ENCODE results near the gene GDE1. TPM values are rescaled to one million over a fixed set of nuclear protein-coding genes. Genes with fewer than 3 reads are reported as not detected.

GDE1 gene
- polyA plus RNA-seq, 1 donor (not counting 4 experiments of a cell fraction or from before 2014, with no cell fraction given): 52.9 TPM

GRCh38 chr16:19488213-19488640 lies 33.7 kb downstream of the GDE1 start:
- DNase-seq (ENCODE audit: low read depth, low spot score) (no peak), FAIRE-seq (no peak)
- H3K4me3 ChIP-seq (ENCODE audit: control insufficient read depth in 2 of 3, extremely low read depth in 1 of 3, insufficient read depth in 2 of 3, low read depth in 1 of 3, low read length in 3 of 3): no peak overlapping the region
- no peak overlapping the region for H2AFZ ChIP-seq (ENCODE audit: control insufficient read depth, low read length)
- no peaks in the 10 kb centered on the region for H3K4me1 ChIP-seq (ENCODE audit: control insufficient read depth, extremely low read depth, insufficient read depth, low read length)
- H3K4me2 ChIP-seq (ENCODE audit: control insufficient read depth, extremely low read depth, insufficient read depth, low read depth, low read length): no peak overlapping the region
- no peak overlapping the region for H3K9ac ChIP-seq (ENCODE audit: control insufficient read depth, extremely low read depth, insufficient read depth, low read length)
- no peaks in the 10 kb centered on the region for H3K9me3 ChIP-seq (ENCODE audit: control insufficient read depth, low read depth, low read length)
- no peaks in the 10 kb centered on the region for H3K79me2 ChIP-seq (ENCODE audit: control insufficient read depth, insufficient read depth, low read length)
- no peak overlapping the region for H3K27ac ChIP-seq (ENCODE audit: control insufficient read depth, insufficient read depth, low read length)
- H3K27me3 ChIP-seq (ENCODE audit: control insufficient read depth, extremely low read depth, insufficient read depth, low read length): no peaks in the 10 kb centered on the region
- dilution Hi-C loops (cut with MboI; ENCODE audit: extremely low pct_ligation_motif_present, low sequenced_read_pairs): no loop called here
- TF ChIP-seq CTCF (optimal IDR thresholded peaks at IDR 0.05 in 1 of 3, IDR thresholded peaks at IDR 0.05 in 1 of 3, conservative IDR thresholded peaks at IDR 0.05 in 1 of 3; ENCODE audit: extremely low read depth in 1 of 3, insufficient read depth in 2 of 3, low read length in 3 of 3) (no peak), EZH2 (IDR thresholded peaks at IDR 0.05; ENCODE audit: low read length) (no peak)
- H3K36me3 ChIP-seq (ENCODE audit: control insufficient read depth in 2 of 2, extremely low read depth in 1 of 2, insufficient read depth in 2 of 2, low read length in 2 of 2): no peaks in the 10 kb centered on the region
- no peaks in the 10 kb centered on the region for H4K20me1 ChIP-seq (ENCODE audit: control insufficient read depth, extremely low read depth, insufficient read depth, low read length)
- no peaks in the 10 kb centered on the region for H3K9me1 ChIP-seq (ENCODE audit: control insufficient read depth, extremely low read depth, insufficient read depth, low read length)

GRCh38 chr16:19486750-19487325 lies 35.1 kb downstream of the GDE1 start:
- H3K9me3 ChIP-seq (ENCODE audit: control insufficient read depth, low read depth, low read length): no peaks in the 10 kb centered on the region
- no peak overlapping the region for H2AFZ ChIP-seq (ENCODE audit: control insufficient read depth, low read length)
- H3K27ac ChIP-seq (ENCODE audit: control insufficient read depth, insufficient read depth, low read length): no peak overlapping the region
- no peaks in the 10 kb centered on the region for H4K20me1 ChIP-seq (ENCODE audit: control insufficient read depth, extremely low read depth, insufficient read depth, low read length)
- no peaks in the 10 kb centered on the region for H3K9me1 ChIP-seq (ENCODE audit: control insufficient read depth, extremely low read depth, insufficient read depth, low read length)
- no peaks in the 10 kb centered on the region for H3K36me3 ChIP-seq (ENCODE audit: control insufficient read depth in 2 of 2, extremely low read depth in 1 of 2, insufficient read depth in 2 of 2, low read length in 2 of 2)
- no peaks in the 10 kb centered on the region for H3K27me3 ChIP-seq (ENCODE audit: control insufficient read depth, extremely low read depth, insufficient read depth, low read length)
- H3K9ac ChIP-seq (ENCODE audit: control insufficient read depth, extremely low read depth, insufficient read depth, low read length): no peak overlapping the region
- DNase-seq (ENCODE audit: low read depth, low spot score) (no peak), FAIRE-seq (no peak)
- TF ChIP-seq EZH2 (IDR thresholded peaks at IDR 0.05; ENCODE audit: low read length): no peak
- TF ChIP-seq CTCF (optimal IDR thresholded peaks at IDR 0.05 in 1 of 3, IDR thresholded peaks at IDR 0.05 in 1 of 3, conservative IDR thresholded peaks at IDR 0.05 in 1 of 3; ENCODE audit: extremely low read depth in 1 of 3, insufficient read depth in 2 of 3, low read length in 3 of 3): peak in 1 of 3 experiments; percentile 32
- H3K4me3 ChIP-seq (ENCODE audit: control insufficient read depth in 2 of 3, extremely low read depth in 1 of 3, insufficient read depth in 2 of 3, low read depth in 1 of 3, low read length in 3 of 3): no peak overlapping the region
- dilution Hi-C loops (cut with MboI; ENCODE audit: extremely low pct_ligation_motif_present, low sequenced_read_pairs): no loop called here
- no peak overlapping the region for H3K4me2 ChIP-seq (ENCODE audit: control insufficient read depth, extremely low read depth, insufficient read depth, low read depth, low read length)
- no peaks in the 10 kb centered on the region for H3K79me2 ChIP-seq (ENCODE audit: control insufficient read depth, insufficient read depth, low read length)
- H3K4me1 ChIP-seq (ENCODE audit: control insufficient read depth, extremely low read depth, insufficient read depth, low read length): no peaks in the 10 kb centered on the region

Measured in keratinocyte (primary cell).